Ascending aorta (tissue), 2 donors: ENCODE measurements around the gene ZMPSTE24. TPM values are rescaled to one million over a fixed set of nuclear protein-coding genes. Genes with fewer than 3 reads are reported as not detected.
"Not testable (repeated sequence)": the region's sequence is repeated elsewhere in the genome, so short reads cannot be mapped to it uniquely, and the experiment has no call there.

Experiments used
- DNase-seq, 2 donors: peaks; one replicate each; pipeline ENCODE4 v3.0.0-alpha.2; 2019; ENCODE audit warnings: low spot score in 2 of 2
- H3K27ac ChIP-seq, 2 donors: fragments of 200-600 bp; sonication (generic); one replicate each; pipeline ENCODE4 v1.5.1; 2016 to 2017; ENCODE audit warnings: mild to moderate bottlenecking in 1 of 2
- H3K27me3 ChIP-seq: fragments of 200-600 bp; sonication (generic); one replicate; pipeline ENCODE4 v1.5.1; 2017
- H3K36me3 ChIP-seq, 2 donors: fragments of 200-600 bp; sonication (generic); one replicate each; pipeline ENCODE4 v1.5.1; 2016
- H3K4me1 ChIP-seq, 2 donors: fragments of 200-600 bp; sonication (generic); one replicate each; pipeline ENCODE4 v1.5.1; 2016 to 2017; ENCODE audit warnings: mild to moderate bottlenecking in 1 of 2
- H3K4me3 ChIP-seq, 2 donors: fragments of 200-600 bp; sonication (generic); one replicate each; pipeline ENCODE4 v1.5.1; 2016 to 2017; ENCODE audit warnings: mild to moderate bottlenecking in 1 of 2
- H3K9me3 ChIP-seq, 2 donors: fragments of 200-600 bp; sonication (generic); one replicate each; pipeline ENCODE4 v1.5.1; 2016
- intact Hi-C: fragments of 100-400 bp; cut with DNase I; formaldehyde crosslinking; loops from one replicate; pipeline ENCODE4 v1.15.1; 2023
- total RNA-seq: library from RNA; depleted of rRNA; stranded (reverse); fragments of >200 nt; gene quantifications from one replicate; pipeline ENCODE4 v1.1.0, GENCODE V29; 2016
- TF ChIP-seq, protein P1 (sequence below), 3 experiments: fragments of 200-600 bp in 2 of 3; fragments of 450-650 bp in 1 of 3; sonication (generic) in 2 of 3; IDR thresholded peaks; one replicate each; pipeline ENCODE4 v1.5.1; 2016 to 2019; ENCODE audit warnings: antibody characterized with exemption in 3 of 3, mild to moderate bottlenecking in 1 of 3, moderate library complexity in 1 of 3

ZMPSTE24 gene
- total RNA-seq, 1 donor from 2014 or later = 61.8 TPM

DNA sequence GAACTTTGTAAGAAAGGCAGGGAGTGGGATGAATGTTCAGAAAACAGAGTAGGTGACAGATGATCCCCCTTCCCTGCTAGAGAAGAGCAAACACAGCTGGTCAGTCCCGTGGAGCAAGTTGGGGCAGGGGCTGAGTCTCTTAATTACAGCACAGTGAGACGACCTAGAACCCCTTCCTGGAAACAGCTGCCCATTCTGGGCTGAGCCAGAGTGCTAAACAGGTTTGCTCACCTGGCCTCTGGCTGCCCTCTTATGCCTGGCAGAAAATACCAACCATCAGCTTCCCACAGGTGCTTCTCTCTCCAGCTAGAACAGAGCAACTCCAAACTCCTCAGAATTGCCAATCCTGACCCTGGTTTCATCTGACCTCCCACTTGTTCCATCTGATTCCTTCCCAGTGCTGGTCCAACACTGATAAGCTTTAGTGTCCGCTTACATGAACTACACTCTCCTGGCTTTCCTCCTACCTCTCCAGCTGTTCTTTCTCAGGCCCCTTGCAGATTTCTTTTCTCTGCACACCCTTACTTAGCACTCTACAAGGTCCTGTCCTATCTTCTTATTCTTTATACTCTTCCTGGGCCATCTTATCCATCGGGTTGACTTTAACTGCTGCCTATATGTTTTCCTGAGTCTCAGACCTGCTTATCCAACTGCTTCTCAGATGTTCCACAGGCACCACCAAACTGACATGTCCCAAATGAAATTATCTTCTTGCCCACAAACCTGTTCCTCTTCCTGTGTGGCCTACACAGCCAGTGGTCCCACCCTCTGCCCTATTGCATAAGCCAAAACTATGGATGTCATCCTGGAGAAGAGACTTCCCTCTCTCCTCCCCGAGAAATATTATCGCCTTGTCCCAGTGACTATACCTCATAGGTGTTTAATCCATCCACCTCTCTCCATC is 81.6 kb downstream of the ZMPSTE24 start:
- no peaks in the 10 kb centered on the region for H3K36me3 ChIP-seq
- intact Hi-C loops = loop anchor here (5.0 kb wide), 1 partner anchor 63 kb away; no protein-coding TSS in a partner anchor
- DNase-seq = no peak
- TF ChIP-seq, protein P1, sequence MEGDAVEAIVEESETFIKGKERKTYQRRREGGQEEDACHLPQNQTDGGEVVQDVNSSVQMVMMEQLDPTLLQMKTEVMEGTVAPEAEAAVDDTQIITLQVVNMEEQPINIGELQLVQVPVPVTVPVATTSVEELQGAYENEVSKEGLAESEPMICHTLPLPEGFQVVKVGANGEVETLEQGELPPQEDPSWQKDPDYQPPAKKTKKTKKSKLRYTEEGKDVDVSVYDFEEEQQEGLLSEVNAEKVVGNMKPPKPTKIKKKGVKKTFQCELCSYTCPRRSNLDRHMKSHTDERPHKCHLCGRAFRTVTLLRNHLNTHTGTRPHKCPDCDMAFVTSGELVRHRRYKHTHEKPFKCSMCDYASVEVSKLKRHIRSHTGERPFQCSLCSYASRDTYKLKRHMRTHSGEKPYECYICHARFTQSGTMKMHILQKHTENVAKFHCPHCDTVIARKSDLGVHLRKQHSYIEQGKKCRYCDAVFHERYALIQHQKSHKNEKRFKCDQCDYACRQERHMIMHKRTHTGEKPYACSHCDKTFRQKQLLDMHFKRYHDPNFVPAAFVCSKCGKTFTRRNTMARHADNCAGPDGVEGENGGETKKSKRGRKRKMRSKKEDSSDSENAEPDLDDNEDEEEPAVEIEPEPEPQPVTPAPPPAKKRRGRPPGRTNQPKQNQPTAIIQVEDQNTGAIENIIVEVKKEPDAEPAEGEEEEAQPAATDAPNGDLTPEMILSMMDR (IDR thresholded peaks at IDR 0.05) = no peak
- H3K4me3 ChIP-seq = no peak overlapping the region
- no peaks in the 10 kb centered on the region for H3K9me3 ChIP-seq
- H3K27ac ChIP-seq = no peak overlapping the region
- no peaks in the 10 kb centered on the region for H3K27me3 ChIP-seq
- no peaks in the 10 kb centered on the region for H3K4me1 ChIP-seq

DNA sequence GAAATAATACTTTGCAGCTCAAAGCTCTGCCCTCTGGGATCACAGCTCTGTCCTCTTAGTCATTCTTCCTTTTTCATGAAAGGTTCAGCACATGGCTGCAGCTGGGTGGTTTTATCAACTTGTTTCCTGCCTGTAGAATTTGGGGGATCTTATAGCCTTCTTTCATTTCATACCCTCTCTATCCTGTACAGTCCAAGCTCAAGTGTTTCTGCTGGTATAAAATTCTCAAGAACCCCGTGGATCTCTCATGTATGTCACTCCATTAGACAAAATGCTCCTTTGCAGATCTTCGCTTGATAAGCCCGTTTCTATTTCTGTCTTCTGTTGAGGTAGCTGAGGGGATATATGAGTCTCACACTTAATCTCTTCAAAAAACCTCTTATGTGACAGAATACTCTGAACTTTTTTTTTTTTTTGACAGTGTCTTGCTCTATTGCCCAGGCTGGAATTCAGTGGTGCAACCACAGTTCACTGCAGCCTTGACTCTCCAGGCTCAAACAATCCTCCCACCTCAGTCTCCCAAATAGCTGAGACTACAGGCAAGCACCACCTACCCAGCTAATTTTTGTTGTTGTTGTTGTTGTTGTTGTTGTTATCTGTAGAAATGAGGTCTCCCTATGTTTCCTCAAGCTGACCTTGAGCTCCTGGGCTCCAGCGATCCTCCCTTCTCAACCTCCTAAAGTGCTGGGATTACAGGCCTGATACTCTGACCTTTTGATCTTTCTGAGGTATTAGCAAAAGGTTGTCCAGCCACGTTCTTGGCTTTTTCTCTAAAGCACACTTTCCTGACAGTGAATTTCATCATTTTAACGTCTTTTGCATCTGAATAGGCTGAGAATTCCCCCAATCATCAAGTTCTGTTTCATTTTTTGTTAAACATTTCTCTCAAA is 83.7 kb downstream of the ZMPSTE24 start:
- H3K4me1 ChIP-seq = no peaks in the 10 kb centered on the region
- no peak for DNase-seq
- intact Hi-C loops = no loop called here

DNA sequence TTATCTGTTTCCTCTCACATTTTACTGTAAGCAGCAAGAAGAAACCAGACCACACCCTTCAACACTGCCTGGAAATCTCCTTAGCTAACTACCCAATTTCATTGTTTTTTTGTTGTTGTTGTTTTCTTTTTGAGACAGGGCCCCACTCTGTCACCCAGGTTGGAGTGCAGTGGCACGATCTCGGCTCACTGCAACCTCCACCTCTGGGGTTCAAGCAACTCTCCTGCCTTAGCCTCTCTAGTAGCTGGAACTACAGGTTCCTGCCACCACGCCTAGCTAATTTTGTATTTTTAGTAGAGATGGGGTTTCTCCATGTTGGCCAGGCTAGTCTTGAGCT is 84.3 kb downstream of the ZMPSTE24 start:
- H3K27me3 ChIP-seq, H3K9me3 ChIP-seq, H3K27ac ChIP-seq, H3K4me3 ChIP-seq, H3K36me3 ChIP-seq, intact Hi-C loops, DNase-seq, H3K4me1 ChIP-seq: not testable (repeated sequence)

More for the DNA sequence above, 83.7 kb downstream of the ZMPSTE24 start:
- Histone ChIP-seq H3K27ac (no peak overlapping the region), H3K27me3 (no peaks in the 10 kb centered on the region), H3K4me3 (no peak overlapping the region), H3K9me3 (no peaks in the 10 kb centered on the region), H3K36me3 (no peaks in the 10 kb centered on the region)
- TF ChIP-seq, protein P1 (IDR thresholded peaks at IDR 0.05) = no peak

Other genes starting within 250 kb of the ZMPSTE24 start
- 252 TPM for gene CAP1, start 217.5 kb upstream of the ZMPSTE24 start, total RNA-seq
- gene PPT1, start 161.0 kb upstream of the ZMPSTE24 start, total RNA-seq = 84.2 TPM
- gene RLF, start 96.8 kb upstream of the ZMPSTE24 start, total RNA-seq = 7.1 TPM
- not detected for gene TMCO2, start 10.3 kb upstream of the ZMPSTE24 start, total RNA-seq
- 4.5 TPM for gene COL9A2, start 59.0 kb downstream of the ZMPSTE24 start, total RNA-seq
- 33.5 TPM for gene SMAP2, start 115.5 kb downstream of the ZMPSTE24 start, total RNA-seq
- gene ZFP69B, start 192.2 kb downstream of the ZMPSTE24 start, total RNA-seq = 3.8 TPM
- gene ZFP69, start 219.1 kb downstream of the ZMPSTE24 start, total RNA-seq = 2.8 TPM